ENCODE results near the gene WDR5.

The WDR5 gene

GRCh38 chr9:134132208-134132870, 3.5 kb upstream of the WDR5 start:
- DNase-seq, result no peak

GRCh38 chr9:134134949-134135342, 936 bp upstream of the WDR5 start:
- DNase-seq, result no peak

- DNase-seq, result no peak
Observed at GRCh38 chr9:134136118-134136995, 475 bp downstream of the WDR5 start.

- DNase-seq, result no peak
Observed at GRCh38 chr9:134136996-134137299, 1.1 kb downstream of the WDR5 start.

GRCh38 chr9:134138292-134138691, 2.4 kb downstream of the WDR5 start:
- no peak for DNase-seq

- DNase-seq, result no peak
Observed at GRCh38 chr9:134139081-134139480, 3.2 kb downstream of the WDR5 start.

GRCh38 chr9:134141906-134142305, 6.0 kb downstream of the WDR5 start:
- DNase-seq, result no peak

GRCh38 chr9:134144801-134145200, 8.9 kb downstream of the WDR5 start:
- DNase-seq, result no peak

- DNase-seq, result no peak
Observed at GRCh38 chr9:134145262-134145661, 9.4 kb downstream of the WDR5 start.

GRCh38 chr9:134146774-134147493, 11.1 kb downstream of the WDR5 start:
- no peak for DNase-seq

GRCh38 chr9:134149380-134149779, 13.5 kb downstream of the WDR5 start:
- DNase-seq, result no peak

GRCh38 chr9:134150557-134151214, 14.8 kb downstream of the WDR5 start:
- DNase-seq, result no peak

- no peak for DNase-seq
Observed at GRCh38 chr9:134152022-134152448, 16.2 kb downstream of the WDR5 start.

- no peak for DNase-seq
Observed at GRCh38 chr9:134152488-134152887, 16.6 kb downstream of the WDR5 start.

GRCh38 chr9:134153450-134153849, 17.6 kb downstream of the WDR5 start:
- no peak for DNase-seq

- no peak for DNase-seq
Observed at GRCh38 chr9:134154262-134154701, 18.4 kb downstream of the WDR5 start.

GRCh38 chr9:134155812-134156377, 20.0 kb downstream of the WDR5 start:
- no peak for DNase-seq

- DNase-seq, result no peak
Observed at GRCh38 chr9:134156564-134157377, 20.9 kb downstream of the WDR5 start.

- DNase-seq, result no peak
Observed at GRCh38 chr9:134157378-134157885, 21.6 kb downstream of the WDR5 start.

GRCh38 chr9:134158242-134158641, 22.4 kb downstream of the WDR5 start:
- DNase-seq, result no peak

GRCh38 chr9:134158753-134159392, 23.0 kb downstream of the WDR5 start:
- DNase-seq, result no peak

All from cortex of kidney (tissue), 1 donor.